Nephron progenitor cell (in vitro differentiated cells): ENCODE results near the gene HARBI1.

Source experiments
- DNase-seq: peaks from one replicate; pipeline ENCODE4 v3.0.0; 2021
- H3K27ac Mint-ChIP-seq: 2 replicates; pipeline ENCODE4 v1.8.0; 2021; ENCODE audit warnings: mild to moderate bottlenecking, moderate library complexity, mixed read lengths
- H3K27me3 Mint-ChIP-seq: 2 replicates; pipeline ENCODE4 v1.8.0; 2021; ENCODE audit warnings: mild to moderate bottlenecking, low read depth, mixed read lengths; ENCODE audit not compliant: poor library complexity
- H3K36me3 Mint-ChIP-seq: 2 replicates; pipeline ENCODE4 v1.8.0; 2021; ENCODE audit warnings: low read depth, mixed read lengths
- H3K4me1 Mint-ChIP-seq: 2 replicates; pipeline ENCODE4 v1.8.0; 2021; ENCODE audit warnings: mixed read lengths
- H3K4me3 Mint-ChIP-seq: 2 replicates; pipeline ENCODE4 v1.8.0; 2021; ENCODE audit warnings: mild to moderate bottlenecking, moderate library complexity, mixed read lengths
- H3K9me3 Mint-ChIP-seq: 2 replicates; pipeline ENCODE4 v1.8.0; 2021; ENCODE audit warnings: mild to moderate bottlenecking, moderate library complexity, mixed read lengths
- CTCF ChIP-seq: fragments of 200-600 bp; sonication (generic); IDR thresholded peaks from 2 replicates; pipeline ENCODE4 v1.5.0; 2021; ENCODE audit warnings: antibody characterized with exemption

Gene HARBI1

GRCh38 chr11:46553814-46554212 lies 63.2 kb downstream of the HARBI1 start:
- no peak for TF ChIP-seq CTCF
- Mint-ChIP-seq H3K36me3 (peaks cover 4% of the 10 kb centered on the region), H3K4me3 (no peak overlapping the region), H3K27me3 (no peaks in the 10 kb centered on the region), H3K9me3 (no peaks in the 10 kb centered on the region), H3K4me1 (peaks cover 31% of the 10 kb centered on the region), H3K27ac (peak overlapping the region; percentile 94)
- DNase-seq = no peak
